Measurements from ENCODE around the gene MTTP. TPM values are rescaled to one million over a fixed set of nuclear protein-coding genes. Genes with fewer than 3 reads are reported as not detected.

Gene MTTP
- total and polyA plus RNA-seq, 4 donors: 58.4 to 193 (median 83.9) TPM

DNA sequence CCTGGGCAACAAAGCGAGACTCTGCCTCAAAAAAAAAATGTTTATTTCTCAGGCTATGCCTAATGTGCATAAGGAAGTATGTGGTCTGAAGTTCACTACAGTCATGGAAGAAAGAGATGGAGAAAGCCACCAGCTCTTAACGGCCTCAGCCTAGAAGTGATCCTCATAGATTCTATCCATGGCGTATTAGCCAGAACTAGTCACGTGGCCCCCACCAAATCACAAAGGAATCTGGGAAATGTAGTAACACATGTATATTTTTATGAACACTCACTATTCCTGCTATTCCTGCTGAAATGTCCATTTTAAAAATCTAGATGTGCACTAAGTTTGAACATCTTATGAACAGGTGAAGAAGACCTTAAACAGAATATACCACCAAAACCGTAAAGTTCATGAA, 33.8 kb downstream of the MTTP start:
- H3K36me3 ChIP-seq (ENCODE audit: control insufficient read depth in 4 of 4, insufficient read depth in 3 of 4, low read depth in 1 of 4, low read length in 3 of 4): peaks cover 9 to 87% (median 63%) of the 10 kb centered on the region in 4 donors
- WGBS: 95% methylated on average over 5 of the region's 5 CpGs

DNA sequence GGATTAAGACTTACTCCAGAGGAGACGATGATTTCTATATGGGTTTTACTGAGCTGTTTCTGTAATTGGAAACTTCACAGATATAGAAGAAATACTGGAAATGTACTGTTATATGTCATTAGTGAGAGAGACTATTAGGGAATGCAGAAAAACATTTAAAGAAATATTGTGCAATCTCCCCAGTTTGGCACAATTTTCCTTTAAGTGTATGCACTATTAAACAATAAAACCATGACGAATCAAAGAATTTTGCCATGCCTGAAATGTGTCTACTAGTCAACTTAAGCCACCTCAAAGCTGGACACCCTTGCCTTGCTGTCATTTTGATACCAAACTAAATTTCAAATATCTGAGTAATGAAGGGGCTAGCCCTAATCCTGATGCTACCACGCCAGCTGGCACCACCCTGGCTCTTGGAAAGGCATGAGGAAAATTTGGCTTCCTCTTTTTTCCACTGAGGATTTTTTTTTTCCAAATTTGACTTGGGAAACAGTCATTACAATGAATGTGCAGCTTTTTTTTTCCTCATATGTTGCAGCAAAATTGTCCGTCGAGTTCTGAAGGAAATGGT, 36.1 kb downstream of the MTTP start:
- Histone ChIP-seq H3K4me3 (ENCODE audit: low read depth in 1 of 3, low read length in 3 of 3) (no peak overlapping the region), H3K9ac (ENCODE audit: low read depth in 1 of 2, low read length in 2 of 2) (no peak overlapping the region), H3K9me3 (ENCODE audit: control insufficient read depth in 4 of 4, low read length in 3 of 4) (no peaks in the 10 kb centered on the region), H3K27ac (ENCODE audit: low read depth in 1 of 2, low read length in 2 of 2) (no peak overlapping the region), H3K36me3 (ENCODE audit: control insufficient read depth in 4 of 4, insufficient read depth in 3 of 4, low read depth in 1 of 4, low read length in 3 of 4) (peaks cover 6 to 79% (median 70%) of the 10 kb centered on the region in 4 donors), H3K4me1 (ENCODE audit: control insufficient read depth in 4 of 4, insufficient read depth in 4 of 4, low read length in 3 of 4) (no peaks in the 10 kb centered on the region), H3K27me3 (ENCODE audit: control insufficient read depth in 4 of 4, insufficient read depth in 4 of 4, low read length in 3 of 4) (no peaks in the 10 kb centered on the region)
- DNase-seq (ENCODE audit: low spot score): no peak
- 82% methylated on average over 5 of the region's 5 CpGs for WGBS
- TF ChIP-seq HNF4G (IDR thresholded peaks at IDR 0.05) (no peak), RXRA (IDR thresholded peaks at IDR 0.05) (no peak), EGR1 (IDR thresholded peaks at IDR 0.05; ENCODE audit: low read depth in 2 of 2) (no peak), FOXA2 (IDR thresholded peaks at IDR 0.05) (no peak), SP1 (IDR thresholded peaks at IDR 0.05) (no peak), GABPA (IDR thresholded peaks at IDR 0.05 in 1 of 2, conservative IDR thresholded peaks at IDR 0.05 in 1 of 2) (no peak)

More for the DNA sequence above, 33.8 kb downstream of the MTTP start:
- no peak overlapping the region for H3K9ac ChIP-seq (ENCODE audit: low read depth in 1 of 2, low read length in 2 of 2)
- H3K27me3 ChIP-seq (ENCODE audit: control insufficient read depth in 4 of 4, insufficient read depth in 4 of 4, low read length in 3 of 4): no peaks in the 10 kb centered on the region
- DNase-seq (ENCODE audit: low spot score): no peak
- H3K27ac ChIP-seq (ENCODE audit: low read depth in 1 of 2, low read length in 2 of 2): no peak overlapping the region
- no peak overlapping the region for H3K4me3 ChIP-seq (ENCODE audit: low read depth in 1 of 3, low read length in 3 of 3)
- H3K9me3 ChIP-seq (ENCODE audit: control insufficient read depth in 4 of 4, low read length in 3 of 4): no peaks in the 10 kb centered on the region
- TF ChIP-seq YY1 (IDR thresholded peaks at IDR 0.05): no peak
- TF ChIP-seq SP1 (IDR thresholded peaks at IDR 0.05): no peak
- TF ChIP-seq FOXA1 (IDR thresholded peaks at IDR 0.05): no peak
- no peak for TF ChIP-seq RAD21 (IDR thresholded peaks at IDR 0.05)
- TF ChIP-seq, protein P1, sequence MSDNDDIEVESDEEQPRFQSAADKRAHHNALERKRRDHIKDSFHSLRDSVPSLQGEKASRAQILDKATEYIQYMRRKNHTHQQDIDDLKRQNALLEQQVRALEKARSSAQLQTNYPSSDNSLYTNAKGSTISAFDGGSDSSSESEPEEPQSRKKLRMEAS (IDR thresholded peaks at IDR 0.05): no peak
- no peak for TF ChIP-seq JUND (IDR thresholded peaks at IDR 0.05)
- TF ChIP-seq, protein P2, sequence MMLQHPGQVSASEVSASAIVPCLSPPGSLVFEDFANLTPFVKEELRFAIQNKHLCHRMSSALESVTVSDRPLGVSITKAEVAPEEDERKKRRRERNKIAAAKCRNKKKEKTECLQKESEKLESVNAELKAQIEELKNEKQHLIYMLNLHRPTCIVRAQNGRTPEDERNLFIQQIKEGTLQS (IDR thresholded peaks at IDR 0.05): no peak
- no peaks in the 10 kb centered on the region for H3K4me1 ChIP-seq (ENCODE audit: control insufficient read depth in 4 of 4, insufficient read depth in 4 of 4, low read length in 3 of 4)

DNA sequence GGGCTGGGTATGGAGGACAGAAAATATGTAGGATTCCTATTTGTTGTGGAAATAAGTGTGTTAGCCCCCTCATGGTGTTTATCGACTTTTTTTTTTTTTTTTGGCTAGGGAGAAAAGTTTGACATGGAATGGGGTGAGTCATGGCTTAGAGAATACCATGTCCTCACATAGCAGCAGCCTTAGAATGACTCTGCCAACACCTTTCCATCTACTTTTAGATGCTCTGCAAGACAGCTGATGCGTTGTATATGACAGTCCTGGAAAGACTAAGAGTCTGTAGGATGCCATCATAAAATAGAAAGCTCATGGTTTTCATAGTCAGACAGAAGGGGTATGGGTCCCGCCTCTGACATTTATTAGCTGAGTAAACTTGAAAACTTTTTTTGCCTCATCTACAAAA, 37.7 kb downstream of the MTTP start:
- Histone ChIP-seq H3K36me3 (ENCODE audit: control insufficient read depth in 4 of 4, insufficient read depth in 3 of 4, low read depth in 1 of 4, low read length in 3 of 4) (peaks cover 6 to 79% (median 62%) of the 10 kb centered on the region in 4 donors), H3K9ac (ENCODE audit: low read depth in 1 of 2, low read length in 2 of 2) (no peak overlapping the region), H3K9me3 (ENCODE audit: control insufficient read depth in 4 of 4, low read length in 3 of 4) (no peaks in the 10 kb centered on the region), H3K27me3 (ENCODE audit: control insufficient read depth in 4 of 4, insufficient read depth in 4 of 4, low read length in 3 of 4) (no peaks in the 10 kb centered on the region), H3K4me1 (ENCODE audit: control insufficient read depth in 4 of 4, insufficient read depth in 4 of 4, low read length in 3 of 4) (no peaks in the 10 kb centered on the region), H3K4me3 (ENCODE audit: low read depth in 1 of 3, low read length in 3 of 3) (no peak overlapping the region), H3K27ac (ENCODE audit: low read depth in 1 of 2, low read length in 2 of 2) (no peak overlapping the region)
- no peak for DNase-seq (ENCODE audit: low spot score)
- TF ChIP-seq, protein P3, sequence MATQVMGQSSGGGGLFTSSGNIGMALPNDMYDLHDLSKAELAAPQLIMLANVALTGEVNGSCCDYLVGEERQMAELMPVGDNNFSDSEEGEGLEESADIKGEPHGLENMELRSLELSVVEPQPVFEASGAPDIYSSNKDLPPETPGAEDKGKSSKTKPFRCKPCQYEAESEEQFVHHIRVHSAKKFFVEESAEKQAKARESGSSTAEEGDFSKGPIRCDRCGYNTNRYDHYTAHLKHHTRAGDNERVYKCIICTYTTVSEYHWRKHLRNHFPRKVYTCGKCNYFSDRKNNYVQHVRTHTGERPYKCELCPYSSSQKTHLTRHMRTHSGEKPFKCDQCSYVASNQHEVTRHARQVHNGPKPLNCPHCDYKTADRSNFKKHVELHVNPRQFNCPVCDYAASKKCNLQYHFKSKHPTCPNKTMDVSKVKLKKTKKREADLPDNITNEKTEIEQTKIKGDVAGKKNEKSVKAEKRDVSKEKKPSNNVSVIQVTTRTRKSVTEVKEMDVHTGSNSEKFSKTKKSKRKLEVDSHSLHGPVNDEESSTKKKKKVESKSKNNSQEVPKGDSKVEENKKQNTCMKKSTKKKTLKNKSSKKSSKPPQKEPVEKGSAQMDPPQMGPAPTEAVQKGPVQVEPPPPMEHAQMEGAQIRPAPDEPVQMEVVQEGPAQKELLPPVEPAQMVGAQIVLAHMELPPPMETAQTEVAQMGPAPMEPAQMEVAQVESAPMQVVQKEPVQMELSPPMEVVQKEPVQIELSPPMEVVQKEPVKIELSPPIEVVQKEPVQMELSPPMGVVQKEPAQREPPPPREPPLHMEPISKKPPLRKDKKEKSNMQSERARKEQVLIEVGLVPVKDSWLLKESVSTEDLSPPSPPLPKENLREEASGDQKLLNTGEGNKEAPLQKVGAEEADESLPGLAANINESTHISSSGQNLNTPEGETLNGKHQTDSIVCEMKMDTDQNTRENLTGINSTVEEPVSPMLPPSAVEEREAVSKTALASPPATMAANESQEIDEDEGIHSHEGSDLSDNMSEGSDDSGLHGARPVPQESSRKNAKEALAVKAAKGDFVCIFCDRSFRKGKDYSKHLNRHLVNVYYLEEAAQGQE (IDR thresholded peaks at IDR 0.05): no peak
- TF ChIP-seq NR2F2 (IDR thresholded peaks at IDR 0.05): no peak
- TF ChIP-seq YY1 (IDR thresholded peaks at IDR 0.05): no peak
- TF ChIP-seq FOXA2 (IDR thresholded peaks at IDR 0.05): no peak
- TF ChIP-seq, protein P4, sequence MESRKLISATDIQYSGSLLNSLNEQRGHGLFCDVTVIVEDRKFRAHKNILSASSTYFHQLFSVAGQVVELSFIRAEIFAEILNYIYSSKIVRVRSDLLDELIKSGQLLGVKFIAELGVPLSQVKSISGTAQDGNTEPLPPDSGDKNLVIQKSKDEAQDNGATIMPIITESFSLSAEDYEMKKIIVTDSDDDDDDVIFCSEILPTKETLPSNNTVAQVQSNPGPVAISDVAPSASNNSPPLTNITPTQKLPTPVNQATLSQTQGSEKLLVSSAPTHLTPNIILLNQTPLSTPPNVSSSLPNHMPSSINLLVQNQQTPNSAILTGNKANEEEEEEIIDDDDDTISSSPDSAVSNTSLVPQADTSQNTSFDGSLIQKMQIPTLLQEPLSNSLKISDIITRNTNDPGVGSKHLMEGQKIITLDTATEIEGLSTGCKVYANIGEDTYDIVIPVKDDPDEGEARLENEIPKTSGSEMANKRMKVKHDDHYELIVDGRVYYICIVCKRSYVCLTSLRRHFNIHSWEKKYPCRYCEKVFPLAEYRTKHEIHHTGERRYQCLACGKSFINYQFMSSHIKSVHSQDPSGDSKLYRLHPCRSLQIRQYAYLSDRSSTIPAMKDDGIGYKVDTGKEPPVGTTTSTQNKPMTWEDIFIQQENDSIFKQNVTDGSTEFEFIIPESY (IDR thresholded peaks at IDR 0.05): no peak
- TF ChIP-seq TAF1 (conservative IDR thresholded peaks at IDR 0.05): no peak
- TF ChIP-seq GABPA (IDR thresholded peaks at IDR 0.05 in 1 of 2, conservative IDR thresholded peaks at IDR 0.05 in 1 of 2): no peak
- no peak for TF ChIP-seq EGR1 (IDR thresholded peaks at IDR 0.05; ENCODE audit: low read depth in 2 of 2)
- TF ChIP-seq, protein P1 (IDR thresholded peaks at IDR 0.05): no peak
- TF ChIP-seq, protein P5, sequence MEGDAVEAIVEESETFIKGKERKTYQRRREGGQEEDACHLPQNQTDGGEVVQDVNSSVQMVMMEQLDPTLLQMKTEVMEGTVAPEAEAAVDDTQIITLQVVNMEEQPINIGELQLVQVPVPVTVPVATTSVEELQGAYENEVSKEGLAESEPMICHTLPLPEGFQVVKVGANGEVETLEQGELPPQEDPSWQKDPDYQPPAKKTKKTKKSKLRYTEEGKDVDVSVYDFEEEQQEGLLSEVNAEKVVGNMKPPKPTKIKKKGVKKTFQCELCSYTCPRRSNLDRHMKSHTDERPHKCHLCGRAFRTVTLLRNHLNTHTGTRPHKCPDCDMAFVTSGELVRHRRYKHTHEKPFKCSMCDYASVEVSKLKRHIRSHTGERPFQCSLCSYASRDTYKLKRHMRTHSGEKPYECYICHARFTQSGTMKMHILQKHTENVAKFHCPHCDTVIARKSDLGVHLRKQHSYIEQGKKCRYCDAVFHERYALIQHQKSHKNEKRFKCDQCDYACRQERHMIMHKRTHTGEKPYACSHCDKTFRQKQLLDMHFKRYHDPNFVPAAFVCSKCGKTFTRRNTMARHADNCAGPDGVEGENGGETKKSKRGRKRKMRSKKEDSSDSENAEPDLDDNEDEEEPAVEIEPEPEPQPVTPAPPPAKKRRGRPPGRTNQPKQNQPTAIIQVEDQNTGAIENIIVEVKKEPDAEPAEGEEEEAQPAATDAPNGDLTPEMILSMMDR (IDR thresholded peaks at IDR 0.05; ENCODE audit: low read depth, low read length, missing input control): no peak
- TF ChIP-seq RAD21 (IDR thresholded peaks at IDR 0.05): no peak
- 84% methylated on average over 3 of the region's 3 CpGs for WGBS

Measured in liver (tissue), 9 donors.